GM20000 (cell line): Measurements from ENCODE around the gene ZNF24.
A peak's percentile ranks its signal among the peaks of the same experiment; 100 is the strongest.

Experiments
- DNase-seq: peaks from one replicate; pipeline ENCODE4 v3.0.0; 2012; ENCODE audit warnings: low spot score
- CTCF ChIP-seq: IDR thresholded peaks from 2 replicates; pipeline ENCODE4 v1.5.1; 2012; ENCODE audit warnings: mild to moderate bottlenecking, control low read depth; ENCODE audit errors: extremely low read depth, missing control alignments

ZNF24 gene

DNA sequence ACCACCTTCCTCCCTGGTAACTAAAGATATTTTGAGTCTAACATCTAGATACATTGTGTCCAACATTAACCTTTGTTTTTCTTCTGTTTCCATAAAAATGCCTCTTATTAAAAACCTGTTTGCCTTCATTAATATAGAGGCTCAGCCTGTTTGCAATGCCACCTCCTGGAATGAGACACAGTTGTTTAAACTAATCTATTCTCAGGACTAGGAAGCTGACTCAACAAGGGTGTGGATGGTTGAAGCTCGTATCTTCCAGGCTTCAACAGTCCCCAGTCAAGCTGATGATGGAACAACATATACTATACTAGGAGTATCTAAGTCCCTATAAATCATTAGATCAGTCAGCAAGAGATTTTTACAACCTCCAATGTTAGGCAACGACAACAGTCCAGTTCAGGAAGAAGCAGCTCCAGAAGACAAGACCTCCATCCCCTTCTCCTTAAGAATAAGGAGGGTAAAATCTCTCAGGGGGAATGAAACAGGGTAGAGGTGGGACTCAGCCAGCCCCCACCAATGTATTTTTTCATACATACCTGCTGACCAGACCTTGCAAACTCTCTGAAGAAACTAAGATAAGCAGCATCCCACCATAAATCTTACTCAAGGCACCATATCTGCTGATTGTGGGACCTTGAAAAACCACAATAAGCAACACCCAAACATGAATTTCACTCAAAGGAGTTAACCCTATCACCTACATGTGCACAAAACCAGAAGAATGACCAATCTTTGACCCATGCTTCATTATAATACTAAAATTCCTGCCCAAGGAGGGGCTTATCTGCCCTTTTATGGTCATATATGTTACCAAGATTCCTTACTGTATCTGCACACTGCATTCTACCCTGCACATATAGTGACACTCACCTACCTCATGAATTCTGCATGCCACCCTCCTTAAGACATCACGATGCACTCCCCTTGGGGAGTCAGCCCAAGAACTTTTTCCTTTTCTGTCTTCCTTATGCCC is 21.4 kb downstream of the ZNF24 start:
- no peak for DNase-seq
- TF ChIP-seq CTCF: no peak

DNA sequence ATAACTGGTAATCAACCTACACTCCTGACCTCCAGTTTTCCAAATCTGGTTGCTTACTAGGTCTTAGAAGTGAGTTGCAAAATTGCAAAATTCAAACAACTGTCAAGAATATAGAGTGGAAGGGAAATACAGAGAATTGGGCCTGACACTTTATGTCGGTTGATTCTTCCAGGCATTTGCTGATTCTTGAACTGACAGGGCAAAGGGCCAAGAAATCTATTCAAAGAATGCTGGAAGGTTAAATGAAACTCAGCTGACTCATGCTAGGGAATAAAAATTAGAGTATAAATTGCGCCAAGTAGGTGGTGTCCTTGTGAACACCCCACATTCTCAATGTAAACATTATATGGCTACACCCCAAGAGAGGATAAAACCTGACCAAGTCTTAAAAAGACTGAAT is 32.7 kb downstream of the ZNF24 start:
- DNase-seq: no peak
- no peak for TF ChIP-seq CTCF

- no peak for DNase-seq
- TF ChIP-seq CTCF: no peak
Observed at GRCh38 chr18:35306588-35307250, 37.5 kb downstream of the ZNF24 start.

DNA sequence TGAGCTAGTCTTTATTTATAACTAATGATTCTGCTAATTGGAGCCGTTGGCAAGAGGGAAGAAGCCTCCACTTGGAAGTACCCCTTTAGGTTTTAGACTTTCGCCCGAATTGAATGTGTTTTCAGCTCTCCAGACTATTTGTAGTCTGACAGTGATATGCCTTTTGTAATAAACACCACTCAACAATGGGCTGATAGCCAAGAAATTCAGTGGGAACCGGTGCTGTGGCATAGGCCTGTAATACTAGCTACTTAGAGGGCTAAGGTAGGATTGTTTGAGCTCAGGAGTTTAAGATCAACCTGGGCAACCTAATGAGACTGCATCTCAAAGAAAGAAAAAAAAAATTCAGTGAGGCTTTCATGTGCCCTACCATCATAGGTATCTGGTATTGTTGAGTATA is 40.6 kb downstream of the ZNF24 start:
- no peak for TF ChIP-seq CTCF
- no peak for DNase-seq

DNA sequence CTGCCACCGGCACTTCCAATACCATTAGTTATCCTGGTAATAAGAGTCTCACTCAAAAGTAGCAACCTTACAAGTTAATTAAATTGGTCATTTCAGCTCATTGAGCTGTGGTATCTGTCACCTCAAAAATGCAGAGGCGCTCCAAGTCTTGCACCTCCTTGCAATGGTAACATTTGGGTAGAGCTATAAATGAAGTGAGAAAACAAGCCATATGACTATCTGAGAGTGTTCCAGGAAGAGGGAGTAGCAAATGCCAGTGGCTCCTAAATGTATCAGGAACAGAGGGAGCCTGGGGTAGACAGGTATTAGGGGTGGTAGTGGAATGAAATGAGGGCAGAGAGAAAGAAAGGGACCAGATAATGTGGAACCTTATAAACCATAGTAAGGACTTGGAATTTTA is 48.2 kb downstream of the ZNF24 start:
- no peak for DNase-seq
- TF ChIP-seq CTCF: no peak

- no peak for DNase-seq
- TF ChIP-seq CTCF: no peak
Observed at GRCh38 chr18:35291166-35291565, 53.1 kb downstream of the ZNF24 start.

DNA sequence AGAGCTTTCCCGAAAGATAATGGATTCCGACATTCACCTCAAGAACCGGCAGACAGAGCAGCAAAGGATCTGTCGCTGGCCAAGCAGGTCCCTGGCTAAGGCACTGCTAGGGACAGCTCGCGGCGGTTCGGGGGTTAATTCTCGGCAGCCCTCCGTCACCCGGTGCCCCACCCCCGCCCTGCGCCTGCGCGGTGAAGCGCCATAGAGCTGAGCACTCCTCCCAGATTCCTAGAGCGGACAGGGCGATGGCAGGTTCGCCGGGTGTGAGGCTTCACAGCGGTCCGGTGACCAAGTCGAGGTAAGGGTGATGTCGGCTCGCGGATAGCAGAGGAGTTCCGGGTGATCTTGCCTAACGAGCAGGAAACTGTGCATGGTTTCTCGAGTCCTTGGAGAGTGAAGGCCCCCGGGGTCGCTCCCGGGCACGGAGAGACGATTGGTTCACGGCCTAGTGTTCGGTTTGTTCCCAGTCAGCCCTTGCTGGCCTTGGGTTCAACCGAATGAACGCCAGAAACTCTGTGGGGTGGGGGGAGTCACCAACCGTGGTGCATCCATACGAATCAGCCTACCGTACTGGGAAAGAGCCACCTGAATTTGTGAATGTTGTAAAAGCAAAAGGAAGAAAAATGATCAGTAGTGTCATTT is 54.0 kb downstream of the ZNF24 start, which contains the start of gene ZSCAN30:
TSS of gene ZSCAN30 (minus strand) at position 136 of the 642 bp plus-strand sequence. CDS start 25,877 bp downstream, outside the sequence.
- DNase-seq: peak; percentile 91
- no peak for TF ChIP-seq CTCF
